Right renal pelvis (tissue), 4 donors: ENCODE results near the gene LPIN1. TPM values are rescaled to one million over a fixed set of nuclear protein-coding genes. Genes with fewer than 3 reads are reported as not detected.
"Not testable (repeated sequence)": the region's sequence is repeated elsewhere in the genome, so short reads cannot be mapped to it uniquely, and the experiment has no call there.

Experiments
- DNase-seq, 4 donors: peaks; one replicate each; pipeline ENCODE4 v3.0.0-alpha.2; 2013; ENCODE audit warnings: low read depth in 4 of 4, low spot score in 3 of 4, missing footprints in 1 of 4
- polyA plus RNA-seq, 4 donors: library from polyadenylated mRNA; unstranded; fragments of 120-200 nt; gene quantifications; one replicate each; pipeline ENCODE4 v1.2.1, GENCODE V29; 2013; ENCODE audit not compliant: insufficient read length in 4 of 4

LPIN1 gene
- polyA plus RNA-seq, 4 donors: 19.4 to 21.7 (median 20.1) TPM

GRCh38 chr2:11715987-11716652, 30.3 kb upstream of the LPIN1 start:
- DNase-seq: no peak

GRCh38 chr2:11716689-11717321, 29.6 kb upstream of the LPIN1 start:
- DNase-seq: no peak

- DNase-seq: no peak
Measured at GRCh38 chr2:11717623-11718022, 28.8 kb upstream of the LPIN1 start.

GRCh38 chr2:11718606-11719005, 27.8 kb upstream of the LPIN1 start:
- no peak for DNase-seq

GRCh38 chr2:11719230-11719977, 27.0 kb upstream of the LPIN1 start:
- no peak for DNase-seq

GRCh38 chr2:11720752-11721151, 25.7 kb upstream of the LPIN1 start:
- DNase-seq: no peak

GRCh38 chr2:11722292-11723060, 24.0 kb upstream of the LPIN1 start:
- DNase-seq: no peak

- no peak for DNase-seq
Measured at GRCh38 chr2:11723061-11723371, 23.4 kb upstream of the LPIN1 start.

- DNase-seq: no peak
Measured at GRCh38 chr2:11724151-11724550, 22.3 kb upstream of the LPIN1 start.

GRCh38 chr2:11726384-11726783, 20.0 kb upstream of the LPIN1 start:
- no peak for DNase-seq

GRCh38 chr2:11729362-11730212, 16.8 kb upstream of the LPIN1 start:
- no peak for DNase-seq

GRCh38 chr2:11731214-11731984, 15.0 kb upstream of the LPIN1 start:
- DNase-seq: not testable (repeated sequence)

GRCh38 chr2:11732587-11732986, 13.8 kb upstream of the LPIN1 start:
- no peak for DNase-seq

- DNase-seq: not testable (repeated sequence)
Measured at GRCh38 chr2:11737852-11738251, 8.6 kb upstream of the LPIN1 start.

- no peak for DNase-seq
Measured at GRCh38 chr2:11738589-11739436, 7.6 kb upstream of the LPIN1 start.

GRCh38 chr2:11740723-11741122, 5.7 kb upstream of the LPIN1 start:
- DNase-seq: no peak

GRCh38 chr2:11742317-11742701, 4.1 kb upstream of the LPIN1 start:
- no peak for DNase-seq

GRCh38 chr2:11742702-11743357, 3.6 kb upstream of the LPIN1 start:
- DNase-seq: no peak
